Body of pancreas (tissue), 4 donors: ENCODE results near the gene MLLT6.

ENCODE experiments used
- POLR2A ChIP-seq, 3 donors: fragments of 450-650 bp; IDR thresholded peaks; one replicate each; pipeline ENCODE4 v1.6.1; 2016; ENCODE audit warnings: antibody characterized with exemption in 3 of 3, mild to moderate bottlenecking in 2 of 3
- TF ChIP-seq, protein P1 (sequence below), 7 experiments: fragments of 450-650 bp in 4 of 7; fragments of 200-600 bp in 3 of 7; sonication (generic) in 3 of 7; IDR thresholded peaks; one replicate each; pipeline ENCODE4 v1.5.1; 2016 to 2019; ENCODE audit warnings: antibody characterized with exemption in 7 of 7

DNA sequence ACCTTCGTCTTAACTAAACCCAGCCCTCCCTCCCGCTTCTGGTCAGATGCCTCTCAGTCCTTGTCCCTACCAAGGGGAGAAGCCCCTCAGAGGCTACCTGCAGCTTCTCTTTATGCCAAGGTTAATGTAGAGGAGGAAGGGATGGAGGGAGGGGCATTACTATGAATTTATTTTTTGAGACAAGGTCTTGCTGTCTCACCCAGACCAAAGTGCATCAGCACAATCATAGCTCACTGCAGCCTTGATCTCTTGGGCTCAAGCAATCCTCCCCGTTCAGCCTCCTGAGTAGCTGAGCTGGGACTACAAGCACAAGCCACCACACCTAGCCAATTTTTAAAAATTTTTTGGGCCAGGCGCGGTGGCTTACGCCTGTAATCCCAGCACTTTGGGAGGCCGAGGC, 45.7 kb upstream of the MLLT6 start:
- TF ChIP-seq, protein P1, sequence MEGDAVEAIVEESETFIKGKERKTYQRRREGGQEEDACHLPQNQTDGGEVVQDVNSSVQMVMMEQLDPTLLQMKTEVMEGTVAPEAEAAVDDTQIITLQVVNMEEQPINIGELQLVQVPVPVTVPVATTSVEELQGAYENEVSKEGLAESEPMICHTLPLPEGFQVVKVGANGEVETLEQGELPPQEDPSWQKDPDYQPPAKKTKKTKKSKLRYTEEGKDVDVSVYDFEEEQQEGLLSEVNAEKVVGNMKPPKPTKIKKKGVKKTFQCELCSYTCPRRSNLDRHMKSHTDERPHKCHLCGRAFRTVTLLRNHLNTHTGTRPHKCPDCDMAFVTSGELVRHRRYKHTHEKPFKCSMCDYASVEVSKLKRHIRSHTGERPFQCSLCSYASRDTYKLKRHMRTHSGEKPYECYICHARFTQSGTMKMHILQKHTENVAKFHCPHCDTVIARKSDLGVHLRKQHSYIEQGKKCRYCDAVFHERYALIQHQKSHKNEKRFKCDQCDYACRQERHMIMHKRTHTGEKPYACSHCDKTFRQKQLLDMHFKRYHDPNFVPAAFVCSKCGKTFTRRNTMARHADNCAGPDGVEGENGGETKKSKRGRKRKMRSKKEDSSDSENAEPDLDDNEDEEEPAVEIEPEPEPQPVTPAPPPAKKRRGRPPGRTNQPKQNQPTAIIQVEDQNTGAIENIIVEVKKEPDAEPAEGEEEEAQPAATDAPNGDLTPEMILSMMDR (IDR thresholded peaks at IDR 0.05): no peak
- TF ChIP-seq POLR2A (IDR thresholded peaks at IDR 0.05): no peak
